ENCODE measurements around the gene MECP2.

- TF ChIP-seq CTCF (conservative IDR thresholded peaks at IDR 0.05; ENCODE audit: low read length) (no peak), EZH2phosphoT487 (IDR thresholded peaks at IDR 0.05; ENCODE audit: borderline replicate concordance, low read depth, low read length) (no peak)
These were observed 102.0 kb downstream of the MECP2 start for GRCh38 chrX:153995504-153995903.
